SK-N-SH (cell line): ENCODE measurements around the gene HIPK3.

Experiments used
- CHD2 ChIP-seq: fragments of 150-350 bp; IDR thresholded peaks from 2 replicates; pipeline ENCODE4 v1.6.1; 2018; ENCODE audit warnings: low read length; ENCODE audit not compliant: partially characterized antibody
- CTCF ChIP-seq: fragments of 200-600 bp; sonication (generic); IDR thresholded peaks from 2 replicates; pipeline ENCODE4 v1.6.1; 2017; ENCODE audit warnings: antibody characterized with exemption, mild to moderate bottlenecking, moderate library complexity
- EP300 ChIP-seq, 2 experiments: IDR thresholded peaks; 2 replicates each; pipeline versions ENCODE4 v1.4.0 to v1.6.1; 2012; ENCODE audit warnings: borderline replicate concordance in 1 of 2, low read depth in 1 of 2, low read length in 1 of 2
- EZH2phosphoT487 ChIP-seq: fragments of 200-600 bp; sonication (generic); IDR thresholded peaks from 2 replicates; pipeline ENCODE4 v1.6.1; 2017; ENCODE audit warnings: low read depth, mixed run types, mild to moderate bottlenecking, antibody characterized with exemption, moderate library complexity, borderline replicate concordance
- FOXM1 ChIP-seq: IDR thresholded peaks from 2 replicates; pipeline ENCODE4 v1.4.0; 2012; ENCODE audit warnings: low read depth, mild to moderate bottlenecking
- MXI1 ChIP-seq: IDR thresholded peaks from 2 replicates; pipeline ENCODE4 v1.6.1; 2012; ENCODE audit warnings: mild to moderate bottlenecking, low read depth, low read length, improper control_type of control experiment
- RAD21 ChIP-seq: IDR thresholded peaks from 2 replicates; pipeline ENCODE4 v1.6.1; 2012; ENCODE audit warnings: mild to moderate bottlenecking, low read length
- SIN3A ChIP-seq: IDR thresholded peaks from 2 replicates; pipeline ENCODE4 v1.6.1; 2012; ENCODE audit warnings: low read depth, mild to moderate bottlenecking, low read length, moderate library complexity, borderline replicate concordance
- USF2 ChIP-seq: fragments of 150-350 bp; IDR thresholded peaks from 2 replicates; pipeline ENCODE4 v1.6.1; 2017; ENCODE audit warnings: antibody characterized with exemption, low read length, low read depth, borderline replicate concordance

- TF ChIP-seq CTCF (no peak), USF2 (no peak), RAD21 (no peak), MXI1 (no peak), EZH2phosphoT487 (no peak), CHD2 (no peak), SIN3A (no peak), EP300 (IDR thresholded peaks at IDR 0.05; ENCODE audit: borderline replicate concordance in 1 of 2, low read depth in 1 of 2, low read length in 1 of 2) (no peak), FOXM1 (no peak)
These were observed 142.2 kb downstream of the HIPK3 start for GRCh38 chr11:33399421-33399820.
